Activated CD4-positive, alpha-beta T cell treated with anti-CD3 and anti-CD28 coated beads, Interleukin-2, amount 50 U/mL, for 24 hours (primary cell): ENCODE measurements around the gene YLPM1.
"Not testable (repeated sequence)": the region's sequence is repeated elsewhere in the genome, so short reads cannot be mapped to it uniquely, and the experiment has no call there.

ENCODE experiments used
- DNase-seq, 2 donors: peaks; one replicate each; pipeline ENCODE4 v3.0.0-alpha.2; 2020; ENCODE audit warnings: low read depth in 1 of 2, low spot score in 1 of 2

The YLPM1 gene, protein sequence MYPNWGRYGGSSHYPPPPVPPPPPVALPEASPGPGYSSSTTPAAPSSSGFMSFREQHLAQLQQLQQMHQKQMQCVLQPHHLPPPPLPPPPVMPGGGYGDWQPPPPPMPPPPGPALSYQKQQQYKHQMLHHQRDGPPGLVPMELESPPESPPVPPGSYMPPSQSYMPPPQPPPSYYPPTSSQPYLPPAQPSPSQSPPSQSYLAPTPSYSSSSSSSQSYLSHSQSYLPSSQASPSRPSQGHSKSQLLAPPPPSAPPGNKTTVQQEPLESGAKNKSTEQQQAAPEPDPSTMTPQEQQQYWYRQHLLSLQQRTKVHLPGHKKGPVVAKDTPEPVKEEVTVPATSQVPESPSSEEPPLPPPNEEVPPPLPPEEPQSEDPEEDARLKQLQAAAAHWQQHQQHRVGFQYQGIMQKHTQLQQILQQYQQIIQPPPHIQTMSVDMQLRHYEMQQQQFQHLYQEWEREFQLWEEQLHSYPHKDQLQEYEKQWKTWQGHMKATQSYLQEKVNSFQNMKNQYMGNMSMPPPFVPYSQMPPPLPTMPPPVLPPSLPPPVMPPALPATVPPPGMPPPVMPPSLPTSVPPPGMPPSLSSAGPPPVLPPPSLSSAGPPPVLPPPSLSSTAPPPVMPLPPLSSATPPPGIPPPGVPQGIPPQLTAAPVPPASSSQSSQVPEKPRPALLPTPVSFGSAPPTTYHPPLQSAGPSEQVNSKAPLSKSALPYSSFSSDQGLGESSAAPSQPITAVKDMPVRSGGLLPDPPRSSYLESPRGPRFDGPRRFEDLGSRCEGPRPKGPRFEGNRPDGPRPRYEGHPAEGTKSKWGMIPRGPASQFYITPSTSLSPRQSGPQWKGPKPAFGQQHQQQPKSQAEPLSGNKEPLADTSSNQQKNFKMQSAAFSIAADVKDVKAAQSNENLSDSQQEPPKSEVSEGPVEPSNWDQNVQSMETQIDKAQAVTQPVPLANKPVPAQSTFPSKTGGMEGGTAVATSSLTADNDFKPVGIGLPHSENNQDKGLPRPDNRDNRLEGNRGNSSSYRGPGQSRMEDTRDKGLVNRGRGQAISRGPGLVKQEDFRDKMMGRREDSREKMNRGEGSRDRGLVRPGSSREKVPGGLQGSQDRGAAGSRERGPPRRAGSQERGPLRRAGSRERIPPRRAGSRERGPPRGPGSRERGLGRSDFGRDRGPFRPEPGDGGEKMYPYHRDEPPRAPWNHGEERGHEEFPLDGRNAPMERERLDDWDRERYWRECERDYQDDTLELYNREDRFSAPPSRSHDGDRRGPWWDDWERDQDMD (N-terminal part only)

DNA sequence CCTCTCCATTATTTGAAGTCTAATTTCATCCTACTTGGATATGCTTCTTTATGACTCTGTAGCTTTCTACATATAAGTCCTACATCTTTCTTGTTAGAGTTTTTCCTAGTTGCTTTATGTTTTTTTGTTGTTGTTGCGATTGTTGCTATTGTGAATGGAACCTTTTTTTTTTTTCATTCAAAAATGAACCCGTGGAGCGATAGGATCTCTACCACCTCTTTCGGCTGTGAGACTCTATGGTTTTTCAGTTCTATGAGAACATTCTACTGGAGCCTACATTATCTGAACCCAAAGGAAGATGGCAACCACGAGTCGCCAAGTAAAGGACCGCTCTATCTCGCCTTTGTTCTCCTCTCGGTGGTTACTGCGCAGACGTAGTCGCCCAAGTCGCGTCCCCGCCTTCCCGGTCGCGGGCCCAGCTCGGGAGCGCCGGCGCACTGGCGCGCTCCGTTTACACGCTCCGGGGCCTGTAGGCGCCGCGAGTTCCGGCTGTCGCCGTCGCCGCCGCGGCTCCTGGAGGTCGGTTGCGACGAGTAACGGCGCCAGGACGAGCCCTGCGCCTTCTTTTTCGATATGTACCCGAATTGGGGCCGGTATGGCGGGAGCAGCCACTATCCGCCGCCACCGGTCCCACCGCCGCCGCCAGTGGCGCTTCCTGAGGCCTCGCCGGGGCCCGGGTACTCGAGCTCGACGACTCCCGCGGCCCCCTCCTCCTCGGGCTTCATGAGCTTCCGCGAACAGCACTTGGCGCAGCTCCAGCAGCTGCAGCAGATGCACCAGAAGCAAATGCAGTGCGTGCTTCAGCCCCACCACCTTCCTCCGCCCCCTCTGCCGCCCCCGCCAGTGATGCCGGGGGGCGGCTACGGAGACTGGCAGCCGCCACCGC, at the start of gene YLPM1:
YLPM1 (plus strand) TSS at position 400 of the 886 bp plus-strand sequence; CDS start at position 574, 174 bp downstream.
- peak; percentile 78 to 91 for DNase-seq

- DNase-seq, result no peak
These were observed 49.8 kb upstream of the YLPM1 start for GRCh38 chr14:74713395-74713735.

- DNase-seq, result no peak
These were observed 42.6 kb upstream of the YLPM1 start for GRCh38 chr14:74720526-74720925.

DNA sequence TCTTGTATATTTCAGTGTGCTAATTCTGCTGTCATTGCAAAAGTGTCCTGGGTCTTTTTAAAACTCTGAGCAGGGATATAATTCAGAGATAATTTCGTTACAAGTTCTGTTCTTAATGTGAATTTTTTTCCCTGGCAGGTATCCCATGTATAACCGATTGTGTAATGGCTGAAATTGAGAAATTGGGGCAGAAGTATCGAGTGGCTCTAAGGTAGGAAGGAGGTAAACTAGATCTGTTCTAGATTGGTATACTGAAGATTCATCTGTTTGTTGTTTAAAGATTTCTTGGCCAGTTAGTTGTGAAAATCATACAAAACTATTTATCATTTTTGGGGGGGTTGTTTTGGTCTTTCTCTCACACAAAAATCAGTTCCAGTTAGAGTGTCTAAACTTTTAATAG, 40.0 kb upstream of the YLPM1 start:
- no peak for DNase-seq

- DNase-seq, result no peak
These were observed 30.7 kb upstream of the YLPM1 start for GRCh38 chr14:74732387-74732786.

GRCh38 chr14:74733221-74733620, 29.9 kb upstream of the YLPM1 start:
- no peak for DNase-seq

- DNase-seq, result no peak
These were observed 28.0 kb upstream of the YLPM1 start for GRCh38 chr14:74735125-74735524.

DNA sequence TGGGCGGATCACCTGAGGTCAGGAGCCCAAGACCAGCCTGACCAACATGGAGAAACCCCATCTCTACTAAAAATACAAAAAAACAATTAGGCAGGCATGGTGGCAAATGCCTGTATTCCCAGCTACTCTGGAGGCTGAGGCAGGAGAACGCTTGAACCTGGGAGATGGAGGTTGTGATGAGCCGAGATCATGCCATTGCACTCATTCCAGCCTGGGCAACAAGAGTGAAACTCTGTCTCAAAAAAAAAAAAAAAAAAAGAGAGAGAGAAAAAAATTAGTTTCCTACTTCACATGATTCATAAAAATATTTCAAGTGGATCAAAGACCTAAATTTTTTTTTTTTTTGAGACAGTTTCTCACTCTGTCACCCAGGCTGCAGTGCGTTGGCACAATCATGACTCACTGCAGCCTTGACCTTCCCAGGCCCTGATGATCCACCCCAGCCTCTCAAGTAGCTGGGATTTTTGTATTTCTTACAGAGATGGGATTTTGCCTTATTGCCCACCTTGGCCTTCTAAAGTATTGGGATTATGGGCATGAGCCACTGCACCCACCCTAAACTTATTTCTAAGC, 25.3 kb upstream of the YLPM1 start:
- no peak for DNase-seq

- no peak for DNase-seq
These were observed 23.7 kb upstream of the YLPM1 start for GRCh38 chr14:74739293-74740030.

GRCh38 chr14:74747237-74747636, 15.9 kb upstream of the YLPM1 start:
- DNase-seq, result no peak

DNA sequence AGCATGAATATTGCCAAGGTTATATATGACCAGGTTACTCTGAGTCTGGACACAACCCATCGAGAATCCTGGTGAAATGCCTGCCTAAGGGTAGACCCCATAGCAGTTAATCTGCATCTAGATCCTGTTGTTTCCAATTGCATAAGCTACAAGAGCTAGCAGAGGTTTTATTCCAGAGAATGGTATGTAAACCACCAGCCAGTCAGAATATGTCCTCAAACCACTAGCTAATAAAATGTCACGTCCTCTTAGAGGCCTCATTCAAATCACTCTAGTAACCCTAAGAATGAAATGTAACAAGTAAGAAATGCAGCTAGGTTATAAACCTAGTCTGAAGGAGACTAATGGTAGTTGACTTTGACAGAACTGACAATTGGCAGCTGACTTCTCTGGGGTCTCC, 9.0 kb upstream of the YLPM1 start:
- DNase-seq, result no peak

DNA sequence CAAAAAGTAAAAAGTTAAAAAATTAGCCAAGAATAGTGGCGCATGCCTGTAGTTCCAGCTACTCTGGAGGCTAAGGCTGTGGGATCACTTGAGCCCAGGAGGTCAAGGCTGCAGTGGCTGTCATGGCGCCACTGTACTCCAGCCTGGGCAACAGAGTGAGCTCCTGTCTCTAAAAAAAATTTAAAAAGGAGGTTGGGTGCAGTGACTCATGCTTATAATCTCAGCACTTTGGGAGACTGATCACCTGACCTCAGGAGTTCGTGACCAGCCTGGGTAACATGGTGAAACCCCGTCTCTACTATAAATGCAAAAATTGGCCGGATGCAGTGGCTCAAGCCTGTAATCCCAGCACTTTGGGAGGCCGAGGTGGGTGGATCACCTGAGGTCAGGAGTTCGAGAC, 8.2 kb upstream of the YLPM1 start:
- DNase-seq, result no peak

DNA sequence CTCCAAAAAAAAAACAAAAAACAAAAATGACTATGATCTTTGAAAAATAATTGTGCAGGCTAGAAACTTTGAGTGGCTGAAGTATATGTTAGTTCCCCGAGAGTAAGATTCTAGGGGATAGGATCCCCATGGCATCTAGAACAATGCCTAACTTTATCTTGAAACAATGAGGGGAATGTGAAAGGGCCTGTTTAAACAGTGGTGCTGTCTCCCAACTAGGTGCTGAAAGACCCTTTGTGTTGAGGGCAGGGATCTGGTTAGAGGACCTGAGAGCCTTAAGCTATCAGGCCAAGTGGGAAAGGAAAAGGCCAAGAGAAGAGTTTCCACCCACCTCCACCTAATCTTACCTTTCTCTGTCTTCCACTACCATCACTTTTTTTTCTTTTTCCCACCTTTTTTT, 6.8 kb upstream of the YLPM1 start:
- DNase-seq, result no peak

GRCh38 chr14:74758505-74758904, 4.6 kb upstream of the YLPM1 start:
- DNase-seq, result not testable (repeated sequence)

- DNase-seq, result peak; percentile 1 to 4
These were observed 851 bp downstream of the YLPM1 start for GRCh38 chr14:74763803-74764531.

- no peak for DNase-seq
These were observed 2.6 kb downstream of the YLPM1 start for GRCh38 chr14:74765721-74766120.

- DNase-seq, result no peak
These were observed 8.3 kb downstream of the YLPM1 start for GRCh38 chr14:74771399-74771798.

GRCh38 chr14:74784634-74785033, 21.5 kb downstream of the YLPM1 start:
- no peak for DNase-seq
